GM12864 (cell line): ENCODE measurements around the gene SLC25A45.
A peak's percentile ranks its signal among the peaks of the same experiment; 100 is the strongest.
"Not testable (repeated sequence)": the region's sequence is repeated elsewhere in the genome, so short reads cannot be mapped to it uniquely, and the experiment has no call there.

ENCODE experiments used
- DNase-seq: peaks from one replicate; pipeline ENCODE4 v3.0.0-alpha.2; 2011; ENCODE audit warnings: low read depth
- H3K4me3 ChIP-seq: 2 replicates; pipeline ENCODE4 v1.5.1; 2011; ENCODE audit warnings: mild to moderate bottlenecking, low read depth, low read length, control low read depth
- CTCF ChIP-seq: IDR thresholded peaks from 2 replicates; pipeline ENCODE4 v1.5.1; 2011; ENCODE audit warnings: low read depth, mild to moderate bottlenecking, moderate library complexity, low read length, control low read depth, inconsistent platforms; ENCODE audit errors: missing control alignments

SLC25A45 gene

DNA sequence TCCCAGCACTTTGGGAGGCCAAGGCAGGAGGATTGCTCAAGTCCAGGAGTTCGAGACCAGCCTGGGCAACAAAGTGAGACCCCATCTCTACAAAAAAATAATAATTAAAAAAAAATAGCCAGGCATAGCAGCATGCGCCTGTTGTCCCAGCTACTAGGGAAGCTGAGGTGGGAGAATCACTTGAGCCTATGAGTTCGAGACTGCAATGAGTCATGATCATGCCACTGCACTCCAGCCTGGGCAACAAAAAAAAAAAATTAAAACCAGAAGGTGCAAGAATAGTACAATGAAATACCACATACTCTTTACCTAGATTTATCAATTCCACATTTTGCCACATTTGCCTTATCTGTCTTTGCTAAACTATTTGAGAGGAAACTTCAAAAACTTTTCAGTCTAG lies 40.6 kb downstream of the SLC25A45 start:
- no peak for DNase-seq
- H3K4me3 ChIP-seq, result no peak overlapping the region
- TF ChIP-seq CTCF, result no peak

- TF ChIP-seq CTCF, result no peak
- no peak for DNase-seq
- H3K4me3 ChIP-seq, result no peak overlapping the region
These were observed 42.2 kb downstream of the SLC25A45 start for GRCh38 chr11:65340226-65340625.

DNA sequence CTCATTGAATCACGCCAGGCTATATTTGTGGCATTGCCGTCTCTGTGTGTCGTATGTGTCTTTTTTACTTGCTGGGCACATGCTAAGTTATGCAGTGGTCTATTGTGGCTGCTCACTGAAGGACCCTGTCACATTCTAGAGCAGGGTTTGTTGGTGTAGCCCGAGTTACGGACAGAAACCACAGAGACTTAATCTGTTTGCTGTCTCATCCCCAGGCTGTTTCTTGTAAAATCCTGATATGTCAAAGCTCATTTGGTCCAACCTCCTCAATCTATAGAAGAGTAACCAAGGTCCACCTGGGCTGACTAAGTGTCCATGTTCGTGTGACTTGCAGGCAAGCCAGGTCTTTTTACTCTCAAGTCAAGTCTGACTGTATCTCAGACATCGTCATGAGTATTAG lies 43.8 kb downstream of the SLC25A45 start:
- TF ChIP-seq CTCF, result no peak
- H3K4me3 ChIP-seq, result no peak overlapping the region
- DNase-seq, result no peak

DNA sequence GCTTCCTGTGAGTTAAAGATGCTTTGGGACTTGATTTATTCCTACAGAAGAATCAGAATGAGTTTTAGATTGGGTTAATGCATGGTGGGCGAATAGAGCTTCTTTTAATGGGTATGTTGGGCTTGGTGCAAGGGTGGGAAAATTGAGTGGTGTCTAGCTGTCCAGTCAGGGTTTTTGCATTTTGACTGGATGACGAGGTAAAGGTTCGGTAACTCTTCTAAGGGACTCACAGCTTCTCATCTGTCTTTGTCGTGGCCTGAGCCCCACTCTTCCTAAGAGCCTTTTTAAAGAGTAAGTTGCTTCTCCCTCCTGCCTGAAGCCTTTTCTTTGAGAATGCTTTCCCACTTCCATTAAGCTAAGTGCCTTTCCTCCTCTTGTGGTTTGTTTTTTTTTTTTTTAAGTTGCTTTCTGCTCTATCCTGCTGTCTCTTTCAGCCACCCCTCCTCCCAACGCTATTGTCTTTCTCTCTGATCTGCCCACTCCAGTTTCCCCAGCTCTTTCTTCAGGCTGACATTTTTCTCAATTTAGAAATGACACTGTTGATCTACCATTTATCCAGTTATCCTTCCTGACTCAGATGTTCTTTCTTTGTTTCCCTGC lies 47.6 kb downstream of the SLC25A45 start:
- TF ChIP-seq CTCF, result no peak
- peak overlapping the region; percentile 94 for H3K4me3 ChIP-seq
- DNase-seq, result no peak

- H3K4me3 ChIP-seq, DNase-seq: not testable (repeated sequence)
These were observed 49.9 kb downstream of the SLC25A45 start for GRCh38 chr11:65332591-65332990.

GRCh38 chr11:65330544-65330943 lies 51.9 kb downstream of the SLC25A45 start:
- H3K4me3 ChIP-seq, result no peak overlapping the region
- no peak for TF ChIP-seq CTCF
- no peak for DNase-seq

DNA sequence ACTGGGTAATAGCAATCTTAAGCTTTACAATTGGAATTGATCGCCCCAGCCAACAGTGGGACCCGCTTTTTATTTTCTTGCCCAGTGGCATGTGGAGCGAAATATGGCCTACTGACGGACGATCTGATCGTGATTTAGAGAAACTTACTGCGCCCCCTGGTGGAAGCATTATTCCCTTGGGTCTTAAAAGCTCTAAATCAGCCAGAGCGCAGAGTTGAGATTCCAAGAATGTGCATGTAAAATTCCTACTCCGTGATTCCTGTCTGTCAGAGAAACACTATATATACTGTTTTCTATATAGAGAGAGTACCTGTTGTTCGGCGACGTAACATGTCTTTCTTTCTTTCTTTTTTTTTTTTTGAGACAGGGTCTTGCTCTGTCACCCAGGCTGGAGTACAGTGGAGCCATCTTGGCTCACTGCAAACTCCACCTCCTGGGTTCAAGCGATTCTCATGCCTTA lies 52.5 kb downstream of the SLC25A45 start:
- no peak overlapping the region for H3K4me3 ChIP-seq
- peak; percentile 77 for DNase-seq
- TF ChIP-seq CTCF, result peak; percentile 81

DNA sequence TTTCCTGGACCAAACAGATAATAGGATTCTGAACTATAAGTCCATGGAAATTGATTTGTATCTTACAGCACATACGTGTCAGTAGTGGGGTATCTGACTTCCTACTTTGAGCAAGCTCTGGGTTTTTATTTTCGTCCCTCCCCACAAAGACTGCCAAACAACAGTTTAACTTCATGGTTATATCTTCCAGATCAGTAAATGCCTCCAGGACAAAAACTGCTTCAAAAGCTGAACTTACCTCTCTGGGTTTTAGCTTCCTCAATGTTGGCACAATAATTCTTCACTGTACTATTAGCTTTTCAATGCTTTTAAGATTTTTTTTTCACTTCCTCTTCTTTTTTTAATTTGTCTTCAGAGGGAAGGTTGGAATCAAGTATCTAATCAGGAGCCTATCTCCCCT lies 53.0 kb downstream of the SLC25A45 start:
- no peak overlapping the region for H3K4me3 ChIP-seq
- no peak for TF ChIP-seq CTCF
- DNase-seq, result no peak
